CD4-positive, alpha-beta T cell (primary cell): ENCODE results near the gene TRMT10A. TPM values are rescaled to one million over a fixed set of nuclear protein-coding genes. Genes with fewer than 3 reads are reported as not detected.
"Not testable (repeated sequence)": the region's sequence is repeated elsewhere in the genome, so short reads cannot be mapped to it uniquely, and the experiment has no call there.

ENCODE experiments used
- ATAC-seq: fragments of 200-7000 bp; cut with Tn5 transposase; one replicate; pipeline ENCODE4 v1.10.0; 2022; ENCODE audit warnings: mild to moderate bottlenecking; ENCODE audit not compliant: poor library complexity
- CTCF ChIA-PET: fragments of 350-600 bp; sonication (Branson Sonifier 250); formaldehyde crosslinking; loops from one replicate; lab custom pipeline; 2021; ENCODE audit warnings: antibody characterized with exemption, inconsistent platforms; lab: Charles Lee
- POLR2A ChIA-PET: fragments of 350-600 bp; sonication (Branson Sonifier 250); formaldehyde crosslinking; loops from one replicate; lab custom pipeline; 2021; ENCODE audit warnings: antibody characterized with exemption, inconsistent platforms; lab: Charles Lee
- DNase-seq, 14 experiments: peaks; one replicate each; pipeline ENCODE4 v3.0.0-alpha.2; 2013 to 2020; ENCODE audit warnings: mixed read lengths in 2 of 14
- H3K27ac ChIP-seq, 2 donors: one replicate each; pipeline versions ENCODE4 v1.5.1 to v1.7.0; 2013; ENCODE audit warnings: low read length in 2 of 2, low read depth in 1 of 2, mild to moderate bottlenecking in 1 of 2
- H3K27me3 ChIP-seq, 2 experiments: 1 replicate in 1 of 2; 2 replicates in 1 of 2; pipeline versions ENCODE4 v1.6.1 to v1.7.0; 2013; ENCODE audit warnings: low read length in 2 of 2, control low read depth in 1 of 2, mild to moderate bottlenecking in 1 of 2, moderate library complexity in 1 of 2; ENCODE audit not compliant: insufficient read depth in 2 of 2, control insufficient read depth in 1 of 2
- H3K36me3 ChIP-seq: one replicate; pipeline ENCODE4 v1.6.1; 2013; ENCODE audit warnings: low read length, control low read depth; ENCODE audit not compliant: insufficient read depth
- H3K4me1 ChIP-seq: one replicate; pipeline ENCODE4 v1.6.1; 2013; ENCODE audit warnings: low read length, control low read depth; ENCODE audit not compliant: insufficient read depth
- H3K4me3 ChIP-seq: one replicate; pipeline ENCODE4 v1.5.1; 2013; ENCODE audit warnings: mild to moderate bottlenecking, low read length, moderate library complexity
- H3K9me3 ChIP-seq, 2 experiments: 1 replicate in 1 of 2; 2 replicates in 1 of 2; pipeline versions ENCODE4 v1.6.1 to v1.7.0; 2013; ENCODE audit warnings: low read length in 2 of 2, mild to moderate bottlenecking in 2 of 2, control low read depth in 1 of 2, moderate library complexity in 1 of 2; ENCODE audit not compliant: control insufficient read depth in 1 of 2, insufficient read depth in 1 of 2
- H3K27ac Mint-ChIP-seq: one replicate; pipeline ENCODE4 v1.8.0; 2020; ENCODE audit warnings: mixed read lengths
- H3K27me3 Mint-ChIP-seq: one replicate; pipeline ENCODE4 v1.8.0; 2021; ENCODE audit warnings: mixed read lengths
- H3K36me3 Mint-ChIP-seq: one replicate; pipeline ENCODE4 v1.8.0; 2021; ENCODE audit warnings: low read depth, mixed read lengths
- H3K4me1 Mint-ChIP-seq: one replicate; pipeline ENCODE4 v1.8.0; 2021; ENCODE audit warnings: low read depth, mixed read lengths
- H3K4me3 Mint-ChIP-seq: one replicate; pipeline ENCODE4 v1.8.0; 2020; ENCODE audit warnings: mild to moderate bottlenecking, mixed read lengths
- H3K9me3 Mint-ChIP-seq: one replicate; pipeline ENCODE4 v1.8.0; 2020; ENCODE audit warnings: mixed read lengths
- CTCF ChIP-seq: fragments of 200-600 bp; IDR thresholded peaks from one replicate; pipeline ENCODE4 v1.8.0; 2022; ENCODE audit warnings: antibody characterized with exemption, mild to moderate bottlenecking
- intact Hi-C, 2 experiments: fragments of 100-400 bp; cut with DNase I in 1 of 2; cut with micrococcal nuclease in 1 of 2; formaldehyde crosslinking; loops; one replicate each; pipeline versions ENCODE4 v1.15.1 to v1.9.0; 2023 to 2025; cut with DNase I, micrococcal nuclease
- total RNA-seq, 174 experiments: library from RNA in 2 of 174; stranded (reverse) in 2 of 174; gene quantifications; one replicate each; pipeline ENCODE4 v1.2.3 and lab custom pipeline; 2021 to 2026

Gene TRMT10A
- total RNA-seq, 2 experiments from 2014 or later: 1.6 to 2.0 TPM

- no peaks in the 10 kb centered on the region for H3K9me3 Mint-ChIP-seq
- no peaks in the 10 kb centered on the region for H3K27me3 Mint-ChIP-seq
- H3K4me3 Mint-ChIP-seq: no peak overlapping the region
- no peak overlapping the region for H3K27ac Mint-ChIP-seq
- no peak for ATAC-seq
- POLR2A ChIA-PET: no interaction called here
- CTCF ChIA-PET: interaction anchor here (1.3 kb wide), 1 partner anchor 20 kb away, joined by 3 read pairs; no protein-coding TSS in a partner anchor
- peaks cover 0 to 4% of the 10 kb centered on the region in 2 experiments for H3K27me3 ChIP-seq
- no peaks in the 10 kb centered on the region for H3K9me3 ChIP-seq
- no peak overlapping the region for H3K4me3 ChIP-seq
- no peak overlapping the region for H3K27ac ChIP-seq
- intact Hi-C loops: no loop called here
- no peaks in the 10 kb centered on the region for H3K36me3 Mint-ChIP-seq
- no peaks in the 10 kb centered on the region for H3K36me3 ChIP-seq
- no peaks in the 10 kb centered on the region for H3K4me1 ChIP-seq
- no peak for TF ChIP-seq CTCF
- DNase-seq: no peak
- H3K4me1 Mint-ChIP-seq: no peaks in the 10 kb centered on the region
Measured at GRCh38 chr4:99536848-99537247, 27.0 kb downstream of the TRMT10A start.

- no peak overlapping the region for H3K4me3 ChIP-seq
- H3K27ac ChIP-seq: no peak overlapping the region
- no peaks in the 10 kb centered on the region for H3K9me3 ChIP-seq
- no peak for DNase-seq
- no peak for TF ChIP-seq CTCF
- H3K4me3 Mint-ChIP-seq: no peak overlapping the region
- H3K4me1 Mint-ChIP-seq: no peaks in the 10 kb centered on the region
- H3K27me3 Mint-ChIP-seq: peaks cover 6% of the 10 kb centered on the region
- CTCF ChIA-PET: no interaction called here
- H3K4me1 ChIP-seq: no peaks in the 10 kb centered on the region
- H3K9me3 Mint-ChIP-seq: no peaks in the 10 kb centered on the region
- H3K27me3 ChIP-seq: peaks cover 0 to 4% of the 10 kb centered on the region in 2 experiments
- no peak overlapping the region for H3K27ac Mint-ChIP-seq
- no peaks in the 10 kb centered on the region for H3K36me3 Mint-ChIP-seq
- POLR2A ChIA-PET: no interaction called here
- no peak for ATAC-seq
- intact Hi-C loops: no loop called here
- no peaks in the 10 kb centered on the region for H3K36me3 ChIP-seq
Measured at GRCh38 chr4:99536271-99536670, 27.6 kb downstream of the TRMT10A start.

- H3K9me3 Mint-ChIP-seq, H3K4me1 Mint-ChIP-seq, H3K9me3 ChIP-seq, H3K27ac Mint-ChIP-seq, H3K27me3 ChIP-seq, intact Hi-C loops, DNase-seq, ATAC-seq, CTCF ChIA-PET, H3K36me3 Mint-ChIP-seq, POLR2A ChIA-PET, H3K4me1 ChIP-seq, H3K27ac ChIP-seq, H3K27me3 Mint-ChIP-seq, H3K36me3 ChIP-seq, H3K4me3 Mint-ChIP-seq, H3K4me3 ChIP-seq: not testable (repeated sequence)
Measured at GRCh38 chr4:99534699-99535098, 29.1 kb downstream of the TRMT10A start.

GRCh38 chr4:99529956-99530355 is 33.9 kb downstream of the TRMT10A start:
- ATAC-seq: no peak
- TF ChIP-seq CTCF: no peak
- Mint-ChIP-seq H3K4me1 (no peaks in the 10 kb centered on the region), H3K9me3 (no peaks in the 10 kb centered on the region), H3K36me3 (no peaks in the 10 kb centered on the region), H3K4me3 (no peak overlapping the region), H3K27ac (no peak overlapping the region), H3K27me3 (peaks cover 11% of the 10 kb centered on the region)
- no peaks in the 10 kb centered on the region for H3K4me1 ChIP-seq
- H3K27me3 ChIP-seq: no peaks in the 10 kb centered on the region
- intact Hi-C loops: no loop called here
- ChIA-PET POLR2A (no interaction called here), CTCF (no interaction called here)
- no peak overlapping the region for H3K27ac ChIP-seq
- H3K36me3 ChIP-seq: no peaks in the 10 kb centered on the region
- DNase-seq: no peak
- H3K4me3 ChIP-seq: no peak overlapping the region
- H3K9me3 ChIP-seq: no peaks in the 10 kb centered on the region
